ENCODE results near the gene DNAI2.

DNAI2 gene

GRCh38 chr17:74361230-74362068 is 87.4 kb downstream of the DNAI2 start, which contains the start of gene BTBD17:
BTBD17 (minus strand) TSS chr17:74361868; CDS start chr17:74361819, 49 bp downstream.
- DNase-seq (ENCODE audit: low read depth in 2 of 2): no peak

GRCh38 chr17:74362069-74362405 is 88.0 kb downstream of the DNAI2 start:
- DNase-seq (ENCODE audit: low read depth in 2 of 2): no peak

- no peak for DNase-seq (ENCODE audit: low read depth in 2 of 2)
These were observed 88.9 kb downstream of the DNAI2 start for GRCh38 chr17:74362810-74363498.
